Immature natural killer cell (primary cell): ENCODE data around the gene ENOX1. TPM values are rescaled to one million over a fixed set of nuclear protein-coding genes. Genes with fewer than 3 reads are reported as not detected.

Experiments used
- DNase-seq, 3 donors: peaks; one replicate each; pipeline ENCODE4 v3.0.0; 2022; ENCODE audit warnings: mixed read lengths in 1 of 3
- H3K27ac Mint-ChIP-seq, 6 donors: one replicate each; pipeline ENCODE4 v1.8.0; 2020; ENCODE audit warnings: mixed read lengths in 6 of 6, mild to moderate bottlenecking in 5 of 6, inconsistent platforms in 4 of 6, moderate library complexity in 3 of 6
- H3K27me3 Mint-ChIP-seq, 3 donors: one replicate each; pipeline ENCODE4 v1.8.0; 2020 to 2021; ENCODE audit warnings: low read depth in 3 of 3, mild to moderate bottlenecking in 3 of 3, mixed read lengths in 3 of 3, moderate library complexity in 3 of 3, inconsistent platforms in 1 of 3
- H3K36me3 Mint-ChIP-seq, 3 donors: one replicate each; pipeline ENCODE4 v1.8.0; 2020; ENCODE audit warnings: mixed read lengths in 3 of 3, inconsistent platforms in 2 of 3, mild to moderate bottlenecking in 2 of 3
- H3K4me1 Mint-ChIP-seq, 2 donors: one replicate each; pipeline ENCODE4 v1.8.0; 2020; ENCODE audit warnings: inconsistent platforms in 2 of 2, mild to moderate bottlenecking in 2 of 2, mixed read lengths in 2 of 2, moderate library complexity in 1 of 2
- H3K4me3 Mint-ChIP-seq, 5 donors: one replicate each; pipeline ENCODE4 v1.8.0; 2020; ENCODE audit warnings: mild to moderate bottlenecking in 5 of 5, mixed read lengths in 5 of 5, inconsistent platforms in 3 of 5, moderate library complexity in 3 of 5
- H3K9me3 Mint-ChIP-seq, 6 donors: one replicate each; pipeline ENCODE4 v1.8.0; 2020; ENCODE audit warnings: mild to moderate bottlenecking in 6 of 6, mixed read lengths in 6 of 6, inconsistent platforms in 4 of 6, moderate library complexity in 3 of 6
- polyA plus RNA-seq, 3 donors: library from polyadenylated mRNA; unstranded; fragments of 300-500 nt; fragmentation: Illumina TruSeq; gene quantifications; one replicate each; pipeline ENCODE4 v1.2.3, GENCODE V29; 2021

ENOX1 gene
- polyA plus RNA-seq, 3 donors from 2014 or later = not detected

DNA sequence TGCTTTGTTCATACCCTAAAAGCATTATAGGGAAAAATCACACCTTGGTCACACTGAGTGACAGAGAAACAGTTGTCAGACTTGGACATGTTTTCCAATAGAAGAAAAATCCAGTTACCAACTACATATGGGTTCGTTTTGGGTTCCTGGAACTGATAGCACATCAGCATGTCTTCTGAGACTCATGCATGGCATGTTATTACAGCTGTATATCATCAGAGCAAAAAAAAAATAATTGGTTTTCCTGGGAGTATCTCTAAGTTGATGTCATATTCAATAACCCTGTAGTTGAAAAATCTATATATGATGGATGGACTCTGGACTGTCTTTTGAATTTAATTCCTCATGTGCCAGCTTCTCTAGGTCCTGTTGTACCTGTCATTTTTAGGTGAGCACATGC, 551.7 kb downstream of the ENOX1 start:
- no peaks in the 10 kb centered on the region for H3K9me3 Mint-ChIP-seq
- H3K4me3 Mint-ChIP-seq = no peak overlapping the region
- no peak overlapping the region for H3K27ac Mint-ChIP-seq
- H3K4me1 Mint-ChIP-seq = no peaks in the 10 kb centered on the region
- H3K27me3 Mint-ChIP-seq = no peaks in the 10 kb centered on the region
- no peak for DNase-seq
- no peaks in the 10 kb centered on the region for H3K36me3 Mint-ChIP-seq

GRCh38 chr13:43232873-43233265, 553.9 kb downstream of the ENOX1 start:
- Mint-ChIP-seq H3K27me3 (no peaks in the 10 kb centered on the region), H3K27ac (no peak overlapping the region), H3K9me3 (no peaks in the 10 kb centered on the region), H3K4me3 (no peak overlapping the region), H3K36me3 (no peaks in the 10 kb centered on the region), H3K4me1 (no peaks in the 10 kb centered on the region)
- DNase-seq = no peak

DNA sequence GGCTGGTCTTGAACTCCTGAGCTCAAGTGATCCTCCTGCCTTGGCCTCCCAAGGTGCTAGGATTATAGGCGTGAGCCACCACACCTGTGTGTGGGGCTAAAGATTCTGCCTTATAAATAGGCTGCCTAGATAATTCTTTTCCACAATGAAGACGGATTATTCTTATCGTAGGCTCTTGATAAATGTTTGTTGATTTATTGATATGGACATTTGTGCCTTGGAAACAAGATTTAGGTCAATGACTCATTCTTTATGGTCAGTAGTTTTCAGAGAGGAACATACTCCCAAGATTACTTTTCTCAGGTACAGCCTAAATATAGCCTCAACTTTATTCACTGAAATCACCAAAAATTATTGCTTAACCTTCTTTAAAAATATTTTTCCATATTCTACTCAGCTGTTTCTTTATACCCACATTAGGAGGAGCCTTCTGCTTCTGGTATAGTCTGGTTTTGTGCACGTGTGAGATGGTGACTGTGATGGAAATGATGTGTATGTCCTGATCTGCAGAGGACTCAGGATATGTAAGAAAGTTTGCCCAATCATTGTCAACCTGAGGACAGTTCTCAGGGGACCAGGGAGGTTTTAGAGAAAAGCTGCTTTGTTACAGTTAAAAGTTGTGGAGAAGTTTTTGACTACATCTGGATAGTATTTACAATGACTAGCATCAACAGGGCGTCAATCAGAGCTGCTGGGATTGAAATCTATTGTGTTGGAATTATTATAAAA, 554.5 kb downstream of the ENOX1 start:
- Mint-ChIP-seq H3K9me3 (no peaks in the 10 kb centered on the region), H3K4me3 (no peak overlapping the region), H3K27ac (no peak overlapping the region), H3K4me1 (no peaks in the 10 kb centered on the region), H3K36me3 (no peaks in the 10 kb centered on the region), H3K27me3 (no peaks in the 10 kb centered on the region)
- no peak for DNase-seq

DNA sequence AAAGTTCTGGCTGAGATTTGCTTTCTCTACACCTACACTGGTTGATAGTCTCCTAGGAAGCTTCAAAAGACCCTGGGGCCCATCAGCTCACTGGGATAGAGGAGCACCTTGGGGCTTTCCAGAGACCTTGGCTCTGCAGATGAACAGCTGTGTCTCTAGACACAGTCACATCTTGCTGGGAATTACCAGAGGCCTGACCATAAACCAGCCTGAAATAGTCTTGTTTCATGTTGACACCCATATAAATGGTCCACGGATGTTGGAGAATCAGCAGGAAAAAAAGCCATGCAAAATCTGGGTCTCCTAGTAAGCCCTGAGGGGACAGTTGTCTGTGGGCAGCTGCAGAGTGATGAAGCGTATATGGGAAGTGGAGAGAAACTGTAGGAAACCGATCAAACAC, 555.8 kb downstream of the ENOX1 start:
- no peaks in the 10 kb centered on the region for H3K36me3 Mint-ChIP-seq

DNA sequence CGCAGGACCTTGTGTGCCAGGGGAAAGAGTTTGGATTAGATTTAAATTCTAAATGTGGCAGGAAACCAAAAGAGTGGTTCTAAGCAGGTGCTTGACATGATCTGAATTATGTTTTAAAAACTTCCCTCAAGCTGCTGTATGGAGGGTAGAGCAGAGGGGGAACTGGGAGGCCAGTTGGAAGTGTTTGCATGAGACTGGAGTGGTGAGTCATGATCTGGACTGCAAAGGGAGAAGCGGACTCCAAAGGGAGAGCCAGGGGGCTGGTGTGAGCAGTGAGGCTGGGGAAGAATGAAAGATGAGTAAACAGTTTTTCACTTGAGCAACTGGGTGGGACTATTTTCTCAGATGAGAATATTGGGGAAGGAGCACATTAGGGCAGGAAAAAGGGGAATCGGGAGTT, 557.3 kb downstream of the ENOX1 start:
- no peaks in the 10 kb centered on the region for H3K4me1 Mint-ChIP-seq
- no peak for DNase-seq
- H3K4me3 Mint-ChIP-seq = no peak overlapping the region
- H3K27me3 Mint-ChIP-seq = peaks cover 0 to 5% (median 3%) of the 10 kb centered on the region in 3 donors
- H3K27ac Mint-ChIP-seq = no peak overlapping the region
- H3K36me3 Mint-ChIP-seq = no peaks in the 10 kb centered on the region
- H3K9me3 Mint-ChIP-seq = no peaks in the 10 kb centered on the region

More for the DNA sequence above, 555.8 kb downstream of the ENOX1 start:
- Mint-ChIP-seq H3K4me3 (no peak overlapping the region), H3K4me1 (no peaks in the 10 kb centered on the region), H3K27me3 (peaks cover 0 to 3% (median 0%) of the 10 kb centered on the region in 3 donors), H3K27ac (no peak overlapping the region), H3K9me3 (no peaks in the 10 kb centered on the region)
- no peak for DNase-seq

- Mint-ChIP-seq H3K27me3 (peaks cover 0 to 5% (median 3%) of the 10 kb centered on the region in 3 donors), H3K4me3 (no peak overlapping the region), H3K4me1 (no peaks in the 10 kb centered on the region), H3K27ac (no peak overlapping the region), H3K36me3 (no peaks in the 10 kb centered on the region), H3K9me3 (no peaks in the 10 kb centered on the region)
- DNase-seq = no peak
Observed at GRCh38 chr13:43227721-43228120, 559.1 kb downstream of the ENOX1 start.

DNA sequence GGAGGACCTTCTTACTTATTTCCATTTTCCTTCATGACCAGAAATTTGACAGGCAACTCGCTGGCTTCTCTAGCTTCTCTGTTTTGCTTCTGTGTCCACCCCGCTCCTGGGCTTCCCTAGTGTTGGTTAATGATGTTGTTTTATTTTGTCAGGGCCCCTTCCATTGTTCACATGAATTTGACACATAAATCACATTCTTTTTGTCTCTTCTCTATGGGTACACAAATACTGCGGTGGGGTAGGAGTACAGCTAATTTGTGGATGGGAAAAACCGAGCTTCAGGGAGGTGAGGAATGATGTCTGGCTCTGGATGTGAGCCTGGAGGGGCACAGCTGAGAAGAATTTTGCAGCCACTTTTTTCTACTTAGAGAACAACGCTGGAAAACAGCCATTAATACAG, 563.6 kb downstream of the ENOX1 start:
- no peak overlapping the region for H3K27ac Mint-ChIP-seq
- no peak overlapping the region for H3K4me3 Mint-ChIP-seq
- no peak for DNase-seq
- H3K4me1 Mint-ChIP-seq = no peaks in the 10 kb centered on the region
- no peaks in the 10 kb centered on the region for H3K36me3 Mint-ChIP-seq
- H3K27me3 Mint-ChIP-seq = peaks cover 1 to 6% (median 5%) of the 10 kb centered on the region in 3 donors
- no peaks in the 10 kb centered on the region for H3K9me3 Mint-ChIP-seq

GRCh38 chr13:43222086-43222485, 564.7 kb downstream of the ENOX1 start:
- DNase-seq = no peak
- no peaks in the 10 kb centered on the region for H3K4me1 Mint-ChIP-seq
- no peaks in the 10 kb centered on the region for H3K36me3 Mint-ChIP-seq
- no peak overlapping the region for H3K4me3 Mint-ChIP-seq
- no peak overlapping the region for H3K27ac Mint-ChIP-seq
- no peaks in the 10 kb centered on the region for H3K9me3 Mint-ChIP-seq
- H3K27me3 Mint-ChIP-seq = peaks cover 1 to 8% (median 6%) of the 10 kb centered on the region in 3 donors

GRCh38 chr13:43221611-43222010, 565.2 kb downstream of the ENOX1 start:
- H3K4me1 Mint-ChIP-seq = no peaks in the 10 kb centered on the region
- H3K9me3 Mint-ChIP-seq = no peaks in the 10 kb centered on the region
- H3K36me3 Mint-ChIP-seq = no peaks in the 10 kb centered on the region
- no peak overlapping the region for H3K4me3 Mint-ChIP-seq
- peaks cover 1 to 8% (median 6%) of the 10 kb centered on the region in 3 donors for H3K27me3 Mint-ChIP-seq
- no peak overlapping the region for H3K27ac Mint-ChIP-seq
- DNase-seq = no peak

- H3K27me3 Mint-ChIP-seq = peaks cover 1 to 8% (median 5%) of the 10 kb centered on the region in 3 donors
- no peak for DNase-seq
Observed at GRCh38 chr13:43220873-43221595, 565.7 kb downstream of the ENOX1 start.

DNA sequence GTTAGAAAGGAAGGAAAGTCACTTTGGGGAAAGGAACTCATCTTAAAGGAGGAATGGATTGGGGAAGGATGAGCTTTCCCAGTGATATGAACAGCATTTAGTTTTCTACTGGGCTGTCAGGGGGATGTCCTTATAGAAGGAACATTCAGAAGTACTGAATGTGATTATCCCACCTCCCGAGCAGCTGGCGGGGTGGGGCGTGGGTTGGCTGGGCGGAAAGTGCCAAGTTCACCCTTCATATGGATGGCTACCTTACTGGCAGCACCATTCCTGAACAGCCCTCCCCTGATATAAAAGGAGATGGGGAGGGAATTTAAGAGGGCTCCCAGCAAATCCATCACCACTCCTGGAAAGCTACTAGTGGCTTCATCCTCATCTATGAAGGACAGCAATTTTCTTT, 572.6 kb downstream of the ENOX1 start:
- H3K4me3 Mint-ChIP-seq = no peak overlapping the region

More at GRCh38 chr13:43220873-43221595, 565.7 kb downstream of the ENOX1 start:
- H3K27ac Mint-ChIP-seq = no peak overlapping the region
- H3K9me3 Mint-ChIP-seq = no peaks in the 10 kb centered on the region
- H3K36me3 Mint-ChIP-seq = no peaks in the 10 kb centered on the region
- no peaks in the 10 kb centered on the region for H3K4me1 Mint-ChIP-seq
- no peak overlapping the region for H3K4me3 Mint-ChIP-seq

GRCh38 chr13:43206838-43207237, 579.9 kb downstream of the ENOX1 start:
- Mint-ChIP-seq H3K4me3 (no peak overlapping the region), H3K9me3 (peaks cover 0 to 2% (median 0%) of the 10 kb centered on the region in 6 donors), H3K36me3 (no peaks in the 10 kb centered on the region), H3K27me3 (peaks cover under 1 to 7% (median 2%) of the 10 kb centered on the region in 3 donors), H3K27ac (no peak overlapping the region), H3K4me1 (no peaks in the 10 kb centered on the region)
- DNase-seq = no peak

More for the DNA sequence above, 572.6 kb downstream of the ENOX1 start:
- no peak overlapping the region for H3K27ac Mint-ChIP-seq
- H3K9me3 Mint-ChIP-seq = no peaks in the 10 kb centered on the region
- DNase-seq = no peak
- H3K27me3 Mint-ChIP-seq = peaks cover 0 to 4% (median 3%) of the 10 kb centered on the region in 3 donors
- no peaks in the 10 kb centered on the region for H3K4me1 Mint-ChIP-seq
- H3K36me3 Mint-ChIP-seq = no peaks in the 10 kb centered on the region

DNA sequence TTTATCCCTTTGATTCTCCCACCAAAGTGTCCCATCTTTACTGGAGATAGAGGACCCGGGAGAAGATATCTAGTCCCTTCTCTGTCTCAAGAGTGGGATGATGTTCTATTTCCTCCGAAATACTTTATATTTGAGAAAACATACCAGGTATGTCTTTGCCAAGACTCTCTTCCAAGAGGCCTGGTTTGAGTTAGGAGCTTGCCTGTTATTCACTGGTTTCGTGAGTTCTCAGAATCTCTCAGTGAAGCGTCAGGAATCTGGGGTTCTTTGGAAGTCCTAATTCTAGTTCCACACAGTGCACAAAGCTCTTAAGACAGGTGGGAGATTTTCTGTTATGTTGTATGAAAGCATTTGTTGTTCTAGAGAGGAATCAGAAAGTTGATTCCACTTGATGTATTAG, 581.4 kb downstream of the ENOX1 start:
- no peaks in the 10 kb centered on the region for H3K4me1 Mint-ChIP-seq
- peaks cover 0 to 3% (median 0%) of the 10 kb centered on the region in 6 donors for H3K9me3 Mint-ChIP-seq
- H3K27ac Mint-ChIP-seq = no peak overlapping the region
- H3K27me3 Mint-ChIP-seq = peaks cover 1 to 11% (median 2%) of the 10 kb centered on the region in 3 donors
- no peaks in the 10 kb centered on the region for H3K36me3 Mint-ChIP-seq
- no peak overlapping the region for H3K4me3 Mint-ChIP-seq
- DNase-seq = no peak

DNA sequence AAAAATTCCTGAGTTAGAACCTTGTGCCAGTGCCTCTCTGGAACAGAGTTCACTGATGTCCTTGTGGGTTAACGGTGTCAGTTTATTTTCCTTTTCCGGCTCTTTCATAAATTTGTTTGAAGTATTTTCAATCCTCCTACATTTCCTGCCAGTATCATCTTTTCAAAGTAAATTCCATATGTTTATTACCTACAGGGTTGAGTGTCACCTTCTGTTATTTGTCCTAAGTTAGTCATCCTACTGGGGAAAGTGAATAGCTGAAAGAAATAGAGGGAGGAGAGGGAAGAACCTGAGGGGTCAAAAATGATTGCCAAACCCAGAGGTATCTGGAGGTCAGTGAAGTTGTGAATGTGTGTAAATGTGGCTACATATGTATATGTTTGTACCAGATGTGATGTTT, 582.2 kb downstream of the ENOX1 start:
- Mint-ChIP-seq H3K9me3 (peaks cover 0 to 3% (median 0%) of the 10 kb centered on the region in 6 donors), H3K27ac (no peak overlapping the region), H3K4me1 (no peaks in the 10 kb centered on the region), H3K36me3 (no peaks in the 10 kb centered on the region), H3K27me3 (peaks cover 1 to 11% (median 2%) of the 10 kb centered on the region in 3 donors), H3K4me3 (no peak overlapping the region)
- DNase-seq = no peak
